IMR-90 (cell line): ENCODE data around the gene COIL. TPM values are rescaled to one million over a fixed set of nuclear protein-coding genes. Genes with fewer than 3 reads are reported as not detected.

Experiments
- ATAC-seq: fragments of 200-7000 bp; cut with Tn5 transposase; 2 replicates; pipeline ENCODE4 v1.9.1; 2020; ENCODE audit warnings: low read depth, mild to moderate bottlenecking, moderate library complexity
- BruUV-seq: library from RNA; stranded (reverse); fragments of 400-500 nt; replicated peaks from 2 replicates; lab custom pipeline; 2021; lab: Mats Ljungman, UMichigan
- CTCF ChIA-PET: fragments of 300-600 bp; formaldehyde crosslinking; extraction: SDS; loops from one replicate; lab custom pipeline; 2021; ENCODE audit warnings: antibody characterized with exemption; lab: Yijun Ruan, JAX
- POLR2A ChIA-PET: fragments of 300-600 bp; sonication (Branson Sonifier 250); formaldehyde crosslinking; loops from one replicate; lab custom pipeline; 2022; ENCODE audit warnings: antibody characterized with exemption; ENCODE audit not compliant: unreplicated experiment; lab: Charles Lee
- DNase-seq: peaks from one replicate; pipeline ENCODE4 v3.0.0; 2013
- H2AFZ ChIP-seq: replicated peaks from 2 replicates; pipeline ENCODE3; 2013; ENCODE audit warnings: low read length, mild to moderate bottlenecking; ENCODE audit not compliant: poor library complexity
- H2AK5ac ChIP-seq: 2 replicates; pipeline ENCODE4 v1.6.1; 2013; ENCODE audit warnings: low read depth, low read length, inconsistent platforms
- H2AK9ac ChIP-seq: replicated peaks from 2 replicates; pipeline ENCODE3; 2013; ENCODE audit warnings: mild to moderate bottlenecking, low read depth, low read length, moderate library complexity; ENCODE audit not compliant: poor library complexity
- H2BK120ac ChIP-seq: 2 replicates; pipeline ENCODE4 v1.6.1; 2013; ENCODE audit warnings: low read depth, low read length, inconsistent platforms
- H2BK15ac ChIP-seq: 3 replicates; pipeline ENCODE4 v1.6.1; 2013; ENCODE audit warnings: low read depth, low read length, inconsistent platforms
- H2BK20ac ChIP-seq: 2 replicates; pipeline ENCODE4 v1.6.1; 2013; ENCODE audit warnings: low read depth, mild to moderate bottlenecking, inconsistent platforms, low read length, moderate library complexity
- H2BK5ac ChIP-seq: 2 replicates; pipeline ENCODE4 v1.6.1; 2013; ENCODE audit warnings: mild to moderate bottlenecking, low read depth, low read length, inconsistent platforms; ENCODE audit not compliant: poor library complexity, severe bottlenecking
- H3K14ac ChIP-seq: replicated peaks from 2 replicates; pipeline ENCODE4 v1.6.1; 2013; ENCODE audit warnings: low read depth, low read length, inconsistent platforms
- H3K18ac ChIP-seq: 2 replicates; pipeline ENCODE4 v1.6.1; 2013; ENCODE audit warnings: low read depth, low read length, control low read depth
- H3K23ac ChIP-seq: 2 replicates; pipeline ENCODE4 v1.6.1; 2013; ENCODE audit warnings: low read depth, low read length, inconsistent platforms
- H3K27ac ChIP-seq: 2 replicates; pipeline ENCODE4 v1.5.1; 2013; ENCODE audit warnings: mild to moderate bottlenecking, control low read depth, low read length; ENCODE audit not compliant: insufficient read depth
- H3K27me3 ChIP-seq: 2 replicates; pipeline ENCODE4 v1.6.1; 2013; ENCODE audit warnings: low read length; ENCODE audit not compliant: control insufficient read depth, insufficient read depth
- H3K36me3 ChIP-seq: 2 replicates; pipeline ENCODE4 v1.6.1; 2013; ENCODE audit warnings: low read length, mixed read lengths; ENCODE audit not compliant: control insufficient read depth, insufficient read depth
- H3K4ac ChIP-seq: 2 replicates; pipeline ENCODE4 v1.6.1; 2013; ENCODE audit warnings: low read depth, low read length, inconsistent platforms
- H3K4me1 ChIP-seq: 2 replicates; pipeline ENCODE4 v1.6.1; 2013; ENCODE audit warnings: low read length, mixed read lengths; ENCODE audit not compliant: control insufficient read depth, insufficient read depth
- H3K4me2 ChIP-seq: 2 replicates; pipeline ENCODE4 v1.6.1; 2013; ENCODE audit warnings: low read depth, mild to moderate bottlenecking, control low read depth, low read length, moderate library complexity
- H3K4me3 ChIP-seq: 2 replicates; pipeline ENCODE4 v1.5.1; 2013; ENCODE audit warnings: low read depth, mild to moderate bottlenecking, control low read depth, low read length, moderate library complexity; ENCODE audit not compliant: insufficient read depth
- H3K56ac ChIP-seq: 2 replicates; pipeline ENCODE4 v1.6.1; 2013; ENCODE audit warnings: low read length, inconsistent platforms; ENCODE audit not compliant: insufficient read depth; ENCODE audit errors: extremely low read depth
- H3K79me1 ChIP-seq, 2 experiments: 2 replicates each; pipeline ENCODE4 v1.6.1; 2013; ENCODE audit warnings: low read length in 2 of 2, inconsistent platforms in 1 of 2, low read depth in 1 of 2
- H3K9ac ChIP-seq: 2 replicates; pipeline ENCODE4 v1.6.1; 2013; ENCODE audit warnings: low read depth, low read length, control low read depth
- H3K9me1 ChIP-seq: 2 replicates; pipeline ENCODE4 v1.6.1; 2013; ENCODE audit warnings: low read length, inconsistent platforms; ENCODE audit not compliant: insufficient read depth
- H3K9me3 ChIP-seq: 2 replicates; pipeline ENCODE4 v1.6.1; 2013; ENCODE audit warnings: low read length; ENCODE audit not compliant: control insufficient read depth, insufficient read depth
- H4K20me1 ChIP-seq: 2 replicates; pipeline ENCODE4 v1.6.1; 2013; ENCODE audit warnings: low read length, inconsistent platforms; ENCODE audit not compliant: insufficient read depth
- H4K5ac ChIP-seq: 2 replicates; pipeline ENCODE4 v1.6.1; 2013; ENCODE audit warnings: mild to moderate bottlenecking, low read depth, low read length, control low read depth
- H4K8ac ChIP-seq, 2 experiments: 2 replicates each; pipeline ENCODE4 v1.6.1; 2013; ENCODE audit warnings: low read depth in 2 of 2, low read length in 2 of 2, control low read depth in 1 of 2, inconsistent platforms in 1 of 2
- H4K91ac ChIP-seq: 2 replicates; pipeline ENCODE4 v1.6.1; 2013; ENCODE audit warnings: low read depth, low read length, inconsistent platforms; ENCODE audit not compliant: insufficient read depth
- BHLHE40 ChIP-seq: fragments of 150-350 bp; IDR thresholded peaks from 2 replicates; pipeline ENCODE4 v1.6.1; 2016; ENCODE audit warnings: mild to moderate bottlenecking, low read depth, low read length
- CEBPB ChIP-seq: IDR thresholded peaks from 2 replicates; pipeline ENCODE4 v1.6.1; 2012; ENCODE audit warnings: low read depth, low read length, improper control_type of control experiment
- CHD1 ChIP-seq: IDR thresholded peaks from 2 replicates; pipeline ENCODE4 v1.6.1; 2012; ENCODE audit warnings: low read depth, low read length, improper control_type of control experiment
- CTCF ChIP-seq: conservative IDR thresholded peaks from 2 replicates; pipeline ENCODE4 v1.5.1; 2012; ENCODE audit warnings: mild to moderate bottlenecking, low read depth, low read length, improper control_type of control experiment
- FOS ChIP-seq: fragments of 150-350 bp; IDR thresholded peaks from 2 replicates; pipeline ENCODE4 v1.6.1; 2016; ENCODE audit warnings: low read depth, low read length
- MAFK ChIP-seq: IDR thresholded peaks from 2 replicates; pipeline ENCODE4 v1.6.1; 2012; ENCODE audit warnings: low read depth, low read length, improper control_type of control experiment
- MAZ ChIP-seq: IDR thresholded peaks from 2 replicates; pipeline ENCODE4 v1.6.1; 2012; ENCODE audit warnings: low read depth, mild to moderate bottlenecking, low read length, improper control_type of control experiment, moderate library complexity, borderline replicate concordance
- MXI1 ChIP-seq: IDR thresholded peaks from 2 replicates; pipeline ENCODE4 v1.6.1; 2012; ENCODE audit warnings: low read depth, mild to moderate bottlenecking, low read length, moderate library complexity, borderline replicate concordance
- NFE2L2 ChIP-seq: fragments of 150-350 bp; IDR thresholded peaks from 2 replicates; pipeline ENCODE4 v1.6.1; 2016; ENCODE audit warnings: low read depth, mild to moderate bottlenecking, low read length
- POLR2A ChIP-seq: IDR thresholded peaks from 2 replicates; pipeline ENCODE4 v1.6.1; 2012; ENCODE audit warnings: mild to moderate bottlenecking, low read depth, low read length
- RAD21 ChIP-seq: IDR thresholded peaks from 2 replicates; pipeline ENCODE4 v1.6.1; 2012; ENCODE audit warnings: low read length, improper control_type of control experiment
- RCOR1 ChIP-seq: IDR thresholded peaks from 2 replicates; pipeline ENCODE4 v1.6.1; 2012; ENCODE audit warnings: mild to moderate bottlenecking, low read length, improper control_type of control experiment; ENCODE audit not compliant: insufficient replicate concordance
- RFX5 ChIP-seq: IDR thresholded peaks from 2 replicates; pipeline ENCODE4 v1.8.0; 2012; ENCODE audit warnings: low read depth, mild to moderate bottlenecking, low read length, moderate library complexity
- SMC3 ChIP-seq: fragments of 150-350 bp; IDR thresholded peaks from 2 replicates; pipeline ENCODE4 v1.6.1; 2016; ENCODE audit warnings: low read depth, mild to moderate bottlenecking, antibody characterized with exemption, low read length, moderate library complexity
- USF2 ChIP-seq: fragments of 150-350 bp; IDR thresholded peaks from 2 replicates; pipeline ENCODE4 v1.6.1; 2017; ENCODE audit warnings: mild to moderate bottlenecking, antibody characterized with exemption, low read length, low read depth
- WGBS, 2 experiments: methylation state at CpG; one replicate each; pipeline versions ENCODE4 v1.1.5 to v1.1.7; 2013; ENCODE audit warnings: missing lambda C conversion rate in 2 of 2; ENCODE audit not compliant: insufficient read length in 1 of 2; ENCODE audit errors: extremely low coverage in 2 of 2; 5-methylcytosine and 5-hydroxymethylcytosine counted together
- dilution Hi-C: fragments of 300-500 bp; cut with HindIII; formaldehyde crosslinking; loops from one replicate; pipeline ENCODE4 v1.14.3; 2018; ENCODE audit warnings: low sequenced_read_pairs; ENCODE audit not compliant: unreplicated experiment
- in situ Hi-C: fragments of 300-500 bp; cut with MboI; formaldehyde crosslinking; loops from 3 replicates; pipeline ENCODE4 v1.14.3; 2019; ENCODE audit warnings: low sequenced_read_pairs, inconsistent platforms, mixed read lengths
- intact Hi-C: fragments of 100-400 bp; cut with micrococcal nuclease; formaldehyde crosslinking; loops from 2 replicates; pipeline ENCODE4 v1.10.0; 2022
- polyA plus RNA-seq, 3 experiments: library from polyadenylated mRNA; depleted of rRNA; stranded (reverse); fragments of >200 nt; gene quantifications; 2 replicates each; pipeline ENCODE4 v1.2.3, GENCODE V29; 2012; ENCODE audit warnings: low replicate concordance in 1 of 3
- total RNA-seq: library from RNA; depleted of rRNA; stranded (reverse); fragments of >200 nt; gene quantifications from 2 replicates; pipeline ENCODE4 v1.2.3, GENCODE V29; 2012
- TF ChIP-seq, protein P1 (sequence below): fragments of 150-350 bp; IDR thresholded peaks from 2 replicates; pipeline ENCODE4 v1.6.1; 2016; ENCODE audit warnings: low read depth, mild to moderate bottlenecking, low read length, moderate library complexity, borderline replicate concordance

COIL gene
- total and polyA plus RNA-seq, 2 of the 4 experiments (the other 2 are of a cell fraction), result 5.2 to 13.3 TPM

- Histone ChIP-seq H3K4me1 (peaks cover 3% of the 10 kb centered on the region), H4K20me1 (no peaks in the 10 kb centered on the region), H3K4ac (no peak overlapping the region), H2BK15ac (no peak overlapping the region), H4K8ac (no peak overlapping the region), H2BK20ac (no peak overlapping the region), H3K27ac (no peak overlapping the region), H3K14ac (no peak overlapping the region), H4K5ac (no peak overlapping the region), H4K91ac (no peak overlapping the region), H3K36me3 (no peaks in the 10 kb centered on the region), H3K56ac (no peak overlapping the region), H3K4me3 (no peak overlapping the region), H2AK5ac (no peak overlapping the region), H3K79me1 (no peaks in the 10 kb centered on the region), H3K4me2 (no peak overlapping the region), H2BK5ac (no peak overlapping the region), H2AK9ac (no peak overlapping the region), H3K9ac (no peak overlapping the region), H3K27me3 (peaks cover 8% of the 10 kb centered on the region), H2AFZ (no peak overlapping the region), H2BK120ac (no peak overlapping the region), H3K18ac (no peak overlapping the region), H3K9me1 (no peaks in the 10 kb centered on the region), H3K23ac (no peak overlapping the region), H3K9me3 (peaks cover 2% of the 10 kb centered on the region; the same call in 1 of the 2 replicates)
- intact Hi-C loops, result no loop called here
- CTCF ChIA-PET, result no interaction called here
- no TSS peak for BruUV-seq
- POLR2A ChIA-PET, result no interaction called here
- DNase-seq (no peak), ATAC-seq (no peak)
- TF ChIP-seq POLR2A (no peak), CHD1 (no peak), MXI1 (no peak), BHLHE40 (no peak), MAFK (no peak), CTCF (no peak), RAD21 (no peak), NFE2L2 (no peak), FOS (no peak), USF2 (no peak), SMC3 (no peak), CEBPB (no peak), RFX5 (no peak), MAZ (no peak), RCOR1 (no peak)
- TF ChIP-seq, protein P1, sequence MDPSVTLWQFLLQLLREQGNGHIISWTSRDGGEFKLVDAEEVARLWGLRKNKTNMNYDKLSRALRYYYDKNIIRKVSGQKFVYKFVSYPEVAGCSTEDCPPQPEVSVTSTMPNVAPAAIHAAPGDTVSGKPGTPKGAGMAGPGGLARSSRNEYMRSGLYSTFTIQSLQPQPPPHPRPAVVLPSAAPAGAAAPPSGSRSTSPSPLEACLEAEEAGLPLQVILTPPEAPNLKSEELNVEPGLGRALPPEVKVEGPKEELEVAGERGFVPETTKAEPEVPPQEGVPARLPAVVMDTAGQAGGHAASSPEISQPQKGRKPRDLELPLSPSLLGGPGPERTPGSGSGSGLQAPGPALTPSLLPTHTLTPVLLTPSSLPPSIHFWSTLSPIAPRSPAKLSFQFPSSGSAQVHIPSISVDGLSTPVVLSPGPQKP, result no peak
- dilution Hi-C loops, result no loop called here
- in situ Hi-C loops, result no loop called here
- no CpG with 5 or more reads among the region's 2 CpGs for WGBS, 2 experiments
Measured at GRCh38 chr17:56974055-56974454, 13.2 kb upstream of the COIL start.
